HG03432 (cell line): ENCODE data around the gene ABCC8.

Source experiments
- ATAC-seq: cut with Tn5 transposase; IDR thresholded peaks from one replicate; pipeline ENCODE4 v1.9.1; 2021; ENCODE audit warnings: mild to moderate bottlenecking, moderate library complexity; ENCODE audit not compliant: unreplicated experiment

Gene ABCC8

DNA sequence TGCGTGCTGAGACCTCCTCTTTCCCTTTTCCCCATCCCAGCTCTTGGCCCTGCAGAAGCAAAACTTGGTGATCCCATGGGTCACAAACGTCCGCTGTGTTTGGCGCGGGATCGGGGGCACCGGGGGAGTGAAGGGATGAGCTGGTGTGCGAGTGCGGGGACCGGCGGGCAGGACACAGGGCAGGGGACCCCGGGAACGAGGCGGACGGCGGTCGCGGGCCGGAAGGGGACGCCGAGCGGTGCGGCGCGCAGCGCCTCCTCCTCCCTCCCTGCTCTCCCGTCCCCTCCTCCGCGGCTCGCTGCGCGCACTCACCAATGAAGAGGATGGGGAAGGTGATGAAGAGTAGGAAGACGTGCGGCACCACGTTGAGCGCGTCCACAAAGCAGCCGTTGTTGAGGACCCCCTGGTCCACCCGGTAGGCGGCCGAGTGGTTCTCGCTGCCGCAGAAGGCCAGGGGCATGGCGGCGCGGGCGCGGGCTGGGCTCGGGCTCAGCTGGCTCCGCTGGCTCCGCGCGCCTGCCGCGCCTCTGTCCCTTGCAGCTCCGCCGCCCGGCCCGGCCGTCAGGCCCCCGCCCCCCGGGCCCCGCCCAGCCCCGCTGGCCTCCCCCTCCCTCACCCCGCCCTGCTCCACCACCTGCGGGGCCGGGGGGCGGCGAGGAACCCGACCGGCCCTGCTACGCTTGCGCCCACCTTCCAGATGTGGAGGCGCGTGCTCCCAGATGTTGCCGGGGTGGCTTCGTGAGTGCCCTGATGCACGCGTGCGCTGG, at the start of gene ABCC8:
Gene ABCC8, minus strand, starts transcription at position 529 of the 767 bp plus-strand sequence. Its CDS starts 69 bp downstream, at position 460.
- no peak for ATAC-seq

DNA sequence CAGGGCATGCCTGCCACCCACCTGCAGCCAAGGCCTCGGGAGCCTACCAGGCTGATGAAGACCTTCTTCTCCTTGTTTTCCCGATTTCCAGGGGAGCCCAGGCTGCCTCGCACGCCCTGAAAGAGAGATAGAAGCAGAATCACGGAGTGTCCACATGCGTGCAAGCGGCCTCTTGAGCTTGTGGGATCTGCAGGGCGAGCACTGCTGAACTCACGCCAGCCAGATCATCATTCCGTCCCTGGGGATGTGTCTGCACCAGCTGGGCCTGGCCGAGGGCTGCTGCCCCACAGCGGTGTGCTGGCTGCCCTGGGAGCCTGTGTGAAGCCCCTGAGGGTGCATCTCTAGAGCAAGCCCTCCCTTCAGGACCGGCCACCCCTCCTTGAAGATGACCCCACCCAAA, 49.7 kb upstream of the ABCC8 start:
- ATAC-seq = no peak

DNA sequence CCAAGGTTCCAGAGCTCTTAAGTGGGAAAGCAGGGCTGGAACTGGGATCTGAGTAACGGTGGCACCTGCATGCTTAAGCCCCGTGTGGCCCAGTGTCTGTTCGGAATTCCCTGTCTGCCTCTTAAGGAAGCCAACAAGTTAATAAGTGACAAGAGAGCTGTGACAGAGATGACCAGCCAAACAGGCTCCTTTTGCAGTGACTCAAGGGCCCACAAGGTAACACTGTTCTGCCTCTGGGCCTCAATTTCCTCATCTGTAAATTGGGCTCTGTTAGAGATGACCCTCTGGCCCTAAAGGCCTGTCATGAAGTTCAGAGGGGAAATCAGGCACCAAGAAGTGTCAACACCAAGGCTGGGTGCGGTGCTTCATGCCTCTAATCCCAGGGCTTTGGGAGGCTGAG, 48.9 kb upstream of the ABCC8 start:
- ATAC-seq = no peak

DNA sequence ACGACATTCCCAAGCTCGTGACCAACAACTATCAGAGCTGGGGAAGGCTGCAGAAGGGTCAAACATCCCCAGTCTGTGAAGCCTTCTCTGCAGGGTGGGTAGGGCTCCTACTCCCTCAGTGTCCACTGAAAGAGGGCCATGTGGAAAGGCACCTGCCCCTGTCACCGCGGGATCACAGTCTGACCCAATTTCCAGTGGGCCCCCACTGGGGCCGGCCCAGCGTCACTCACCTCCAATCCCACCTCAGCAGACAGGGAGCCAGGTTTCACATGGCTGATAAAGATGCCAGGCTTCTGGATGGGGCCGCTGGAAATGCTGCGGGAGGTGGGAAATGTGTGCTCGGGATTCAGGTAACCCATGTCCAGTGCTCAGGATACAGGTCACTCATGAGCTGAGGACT, 47.6 kb upstream of the ABCC8 start:
- ATAC-seq = no peak

DNA sequence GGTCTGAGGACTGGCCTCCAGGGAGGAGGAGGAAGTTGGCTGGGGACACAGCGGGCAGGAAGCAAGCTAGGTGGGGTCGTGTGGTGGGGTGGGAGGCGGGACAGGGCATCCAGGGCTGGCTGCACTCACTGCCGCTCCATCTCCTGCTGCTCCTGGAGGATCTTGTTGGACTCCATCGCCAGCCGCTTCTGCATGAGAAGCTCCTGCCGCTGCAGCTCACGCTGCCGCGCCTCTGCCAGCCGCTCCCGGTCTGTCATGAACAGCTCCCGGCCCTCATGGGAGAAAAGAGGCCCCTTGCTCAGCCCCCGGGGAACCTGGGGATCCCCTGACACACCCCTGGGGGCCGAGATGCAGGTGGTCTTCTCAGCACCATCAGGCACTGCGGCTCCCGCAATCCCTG, 46.0 kb upstream of the ABCC8 start:
- ATAC-seq = no peak

DNA sequence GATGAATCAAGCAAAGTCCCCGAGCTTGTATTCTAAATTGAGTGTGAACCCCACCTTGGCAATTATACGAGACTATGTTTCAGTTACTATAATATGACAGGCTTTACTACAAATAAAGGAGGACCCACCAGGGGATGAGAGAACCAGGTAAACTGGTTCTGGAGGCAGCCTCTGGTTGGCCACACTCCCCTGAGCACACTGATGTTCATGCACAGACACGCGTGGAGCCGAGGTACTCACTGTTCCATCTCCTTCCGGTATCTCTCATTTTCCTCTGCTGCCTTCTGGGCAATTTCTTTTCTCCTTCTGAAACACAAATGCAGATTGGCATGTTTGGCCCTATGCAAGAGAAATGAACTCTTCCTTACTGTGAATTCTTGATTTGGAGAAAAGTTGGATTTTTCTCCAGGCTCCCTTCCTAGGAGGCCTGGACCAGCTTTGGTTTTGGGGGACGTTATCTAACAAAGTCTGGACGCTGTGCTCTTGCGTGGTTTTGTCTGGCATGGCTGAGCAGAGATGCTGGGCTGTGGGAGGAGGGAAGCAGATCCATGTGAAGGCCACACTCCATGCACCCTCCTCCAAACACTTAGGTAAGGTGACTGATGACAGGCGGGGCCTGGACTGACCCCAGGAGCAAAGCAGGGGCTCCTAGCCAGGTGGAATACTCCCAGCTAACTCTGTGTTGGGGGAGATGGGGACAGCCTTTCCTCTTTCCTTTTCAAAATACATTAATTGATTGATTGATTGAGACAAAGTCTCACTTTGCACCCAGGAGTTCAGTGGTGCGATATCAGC, 44.7 kb upstream of the ABCC8 start:
- ATAC-seq = no peak

DNA sequence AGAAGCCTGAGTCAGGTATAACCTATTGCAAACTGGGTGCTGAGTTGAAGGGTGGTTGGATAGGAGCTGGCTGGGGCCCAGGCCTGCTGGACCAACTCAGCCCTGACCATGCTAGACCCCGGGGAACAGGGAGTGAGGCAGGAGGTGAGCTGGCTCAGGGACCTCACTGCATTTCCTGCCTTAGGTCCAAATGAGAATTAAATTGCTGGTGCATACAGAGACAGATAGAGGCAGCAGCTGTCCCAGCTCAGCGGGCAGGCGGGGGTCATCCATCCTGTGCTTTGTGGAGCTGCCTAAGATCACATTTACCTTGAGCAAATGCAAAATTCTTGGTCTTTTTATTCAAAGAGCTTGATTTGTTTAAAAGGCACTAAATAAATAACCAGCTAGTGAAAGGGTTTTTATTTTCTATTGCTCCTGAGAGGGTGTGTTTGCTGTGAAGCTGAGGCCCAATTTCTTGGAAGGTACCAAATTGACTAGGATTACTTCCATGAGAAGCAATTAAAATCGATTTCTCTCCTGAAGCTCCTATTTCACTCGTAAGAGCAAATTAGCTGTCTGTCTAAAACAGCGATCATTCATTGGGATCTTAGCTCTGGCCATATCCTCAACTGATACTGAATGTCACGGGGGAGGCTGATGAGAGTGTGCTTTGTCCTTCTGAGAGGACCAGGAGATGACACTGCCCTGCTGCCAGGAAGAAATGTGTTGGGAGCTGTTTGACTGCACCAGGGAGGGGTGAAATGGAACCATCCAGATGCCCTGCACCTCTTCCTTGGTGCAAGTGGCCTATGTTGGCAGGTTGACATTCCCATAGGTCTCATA, 42.6 kb upstream of the ABCC8 start:
- no peak for ATAC-seq

DNA sequence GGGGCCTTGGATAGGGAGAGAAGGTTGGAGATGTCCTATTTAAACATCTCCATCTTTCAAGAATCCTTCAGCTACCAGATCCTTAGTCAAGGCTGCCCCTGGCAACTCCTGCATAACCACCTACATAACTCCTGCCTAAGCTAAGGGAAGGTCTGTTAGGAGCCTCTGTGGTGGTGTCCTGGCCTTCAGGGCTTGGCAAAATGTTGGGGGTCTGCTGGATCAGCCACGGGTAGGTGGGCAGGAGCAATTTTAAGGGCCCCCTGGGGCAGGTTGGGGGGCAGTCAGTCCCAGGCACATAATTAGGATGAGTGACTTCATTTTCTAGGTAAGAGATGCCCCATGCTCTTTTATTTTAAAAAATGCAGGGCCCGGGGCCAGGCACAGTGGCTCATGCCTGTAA, 41.7 kb upstream of the ABCC8 start:
- ATAC-seq = no peak

DNA sequence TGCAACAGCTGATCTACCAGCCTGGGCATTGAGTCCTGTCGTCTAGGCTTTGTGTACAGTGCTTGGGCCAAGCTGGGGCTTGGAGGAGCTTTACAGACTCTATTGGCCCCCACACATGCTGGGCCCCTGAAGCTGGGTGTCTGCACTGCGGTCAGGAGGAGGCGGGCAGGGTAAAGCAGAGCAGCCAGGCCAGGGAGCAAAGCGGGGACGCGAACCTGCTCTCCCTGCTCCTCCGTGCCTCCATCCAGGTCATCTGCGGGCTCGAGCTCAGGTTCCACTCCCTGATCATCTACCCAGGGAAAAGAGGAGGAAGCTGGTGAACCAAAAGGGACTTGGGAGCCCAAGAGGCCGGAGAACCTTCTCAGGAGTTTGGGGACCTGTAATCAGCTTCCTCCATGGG, 40.5 kb upstream of the ABCC8 start:
- no peak for ATAC-seq

DNA sequence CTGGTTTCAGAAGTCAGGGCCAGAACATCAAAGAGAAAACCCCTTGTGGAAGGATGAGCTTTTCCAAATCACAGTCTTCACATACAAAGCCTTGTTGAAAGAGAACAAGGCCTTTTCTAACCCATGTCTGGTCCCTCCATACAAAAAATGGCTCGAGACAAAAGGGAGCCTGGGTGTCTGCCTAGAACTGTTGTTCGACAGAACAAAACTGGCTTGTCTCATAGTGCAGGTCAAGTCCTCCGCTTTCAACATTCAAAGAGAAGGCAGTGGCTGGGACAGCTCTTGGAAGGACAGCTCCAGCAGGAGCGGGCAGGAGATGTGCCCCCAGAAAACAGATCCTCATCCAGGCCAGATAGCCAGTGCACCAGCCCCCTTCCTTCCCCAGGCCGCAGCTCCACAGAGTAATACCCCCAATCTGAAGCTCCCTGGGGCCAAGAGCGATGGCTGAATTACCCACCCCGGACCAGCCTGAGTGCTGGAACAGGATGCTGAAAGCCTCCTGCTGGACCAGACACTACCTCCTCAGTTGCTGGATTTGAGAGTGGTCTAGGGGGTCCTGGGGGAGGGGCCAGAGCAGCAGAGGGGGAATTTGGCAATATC, 40.0 kb upstream of the ABCC8 start:
- ATAC-seq = no peak

DNA sequence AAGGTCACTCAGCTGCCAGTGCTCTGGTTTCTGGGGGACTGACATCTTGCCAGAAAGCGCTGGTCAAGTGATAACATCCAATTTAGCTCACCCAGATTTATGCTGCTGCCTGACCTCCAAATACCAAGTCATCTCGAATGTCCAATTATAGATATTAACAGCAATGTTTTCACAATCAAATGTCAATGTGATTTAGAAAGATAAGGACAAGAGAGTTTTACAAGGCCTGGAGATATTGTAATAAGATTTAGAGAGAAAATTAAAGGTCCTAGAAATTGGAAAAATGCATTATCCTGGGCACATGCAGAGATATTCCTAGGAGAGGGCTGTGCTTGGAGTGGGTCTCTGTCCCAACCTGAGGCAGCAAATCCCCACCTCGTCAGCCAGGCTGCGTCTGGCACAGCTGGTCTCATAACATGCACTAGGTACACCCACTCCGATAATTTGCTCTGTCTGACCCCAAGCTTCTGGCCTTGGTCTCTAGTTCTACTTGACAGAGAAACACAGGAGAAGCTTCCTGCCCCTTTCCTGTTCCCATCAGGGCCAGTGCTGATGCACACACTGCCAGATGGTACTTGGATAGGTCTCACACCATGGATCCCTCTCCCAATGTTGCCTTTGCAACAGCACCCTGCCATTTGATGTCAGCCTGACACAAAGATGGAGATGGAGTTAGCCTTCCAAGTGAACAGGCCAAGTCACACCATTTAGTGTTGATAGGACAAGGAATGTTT, 39.0 kb upstream of the ABCC8 start:
- no peak for ATAC-seq

DNA sequence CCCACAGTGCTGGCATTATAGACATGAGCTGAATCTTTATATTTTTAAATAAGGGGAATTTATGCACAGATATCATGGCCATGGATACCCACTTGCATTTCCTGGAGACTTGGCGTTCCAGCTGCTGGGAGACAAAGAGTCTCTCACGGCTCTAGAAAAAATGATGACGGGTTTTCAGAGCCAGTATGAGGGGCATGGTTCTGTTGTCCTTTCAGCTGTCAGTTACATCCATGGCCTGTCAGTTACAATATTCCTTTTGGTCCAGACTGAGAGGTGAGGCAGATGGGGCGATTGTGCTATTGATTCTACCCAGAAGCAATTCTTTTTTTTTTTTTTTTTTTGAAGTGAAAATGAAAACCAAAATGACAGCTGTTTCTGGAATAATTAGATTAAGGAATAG, 37.8 kb upstream of the ABCC8 start:
- ATAC-seq = no peak

DNA sequence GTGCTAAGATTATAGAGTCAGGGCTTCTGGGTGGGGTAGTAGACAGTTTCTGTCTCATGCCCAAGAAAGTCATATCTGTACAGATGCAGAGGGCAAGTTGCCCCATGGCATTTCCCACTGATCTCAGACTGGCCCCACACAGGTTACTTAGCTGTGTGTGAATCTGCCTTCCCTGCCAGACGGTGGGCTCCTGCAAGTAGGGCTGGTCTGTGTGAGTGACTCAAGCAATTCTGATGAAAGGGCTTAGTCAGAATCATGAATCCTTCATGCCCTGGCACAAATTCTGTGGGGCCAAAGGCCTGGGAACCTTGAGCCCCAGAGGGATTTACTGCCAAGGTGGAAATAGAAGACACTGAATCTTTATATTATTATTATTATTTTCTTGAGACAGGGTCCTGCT, 37.2 kb upstream of the ABCC8 start:
- no peak for ATAC-seq

DNA sequence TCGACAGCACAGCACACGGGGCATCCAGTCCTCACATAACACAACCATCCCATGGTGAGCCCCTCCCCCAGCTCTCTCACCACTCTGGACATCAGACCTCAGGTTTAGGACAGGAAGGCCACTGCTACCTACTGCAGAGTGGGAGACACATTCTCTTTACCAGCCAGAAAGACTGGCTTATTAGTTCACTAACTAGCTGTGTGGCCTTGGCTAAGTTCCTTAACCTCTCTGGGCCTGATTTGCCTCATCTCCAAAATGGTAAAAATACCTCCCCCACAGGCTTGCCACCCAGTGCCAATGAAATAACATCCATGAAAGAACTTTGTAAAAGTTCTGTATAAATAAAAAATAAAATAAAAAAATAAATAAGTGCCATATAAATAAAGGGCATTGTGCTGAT, 35.5 kb upstream of the ABCC8 start:
- no peak for ATAC-seq

DNA sequence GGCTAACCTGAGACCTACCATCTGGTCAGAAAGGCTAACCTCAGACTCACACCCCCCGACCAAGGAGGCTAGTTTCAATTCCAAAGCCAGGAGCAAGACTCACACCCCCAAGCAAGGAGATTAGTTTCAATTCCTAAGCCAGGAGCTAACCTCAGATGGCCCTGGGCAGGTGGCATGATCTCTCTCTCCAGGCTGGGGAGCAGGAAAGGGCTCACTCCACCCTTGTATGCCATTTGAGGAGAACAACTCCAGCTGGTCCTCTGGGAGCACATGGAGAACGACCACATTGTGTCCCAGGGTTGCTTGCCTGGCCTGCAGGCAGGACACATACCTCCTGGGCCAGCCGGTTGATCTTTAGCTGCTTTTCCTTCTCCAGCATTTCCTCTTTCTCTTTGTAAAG, 34.9 kb upstream of the ABCC8 start:
- ATAC-seq = no peak

DNA sequence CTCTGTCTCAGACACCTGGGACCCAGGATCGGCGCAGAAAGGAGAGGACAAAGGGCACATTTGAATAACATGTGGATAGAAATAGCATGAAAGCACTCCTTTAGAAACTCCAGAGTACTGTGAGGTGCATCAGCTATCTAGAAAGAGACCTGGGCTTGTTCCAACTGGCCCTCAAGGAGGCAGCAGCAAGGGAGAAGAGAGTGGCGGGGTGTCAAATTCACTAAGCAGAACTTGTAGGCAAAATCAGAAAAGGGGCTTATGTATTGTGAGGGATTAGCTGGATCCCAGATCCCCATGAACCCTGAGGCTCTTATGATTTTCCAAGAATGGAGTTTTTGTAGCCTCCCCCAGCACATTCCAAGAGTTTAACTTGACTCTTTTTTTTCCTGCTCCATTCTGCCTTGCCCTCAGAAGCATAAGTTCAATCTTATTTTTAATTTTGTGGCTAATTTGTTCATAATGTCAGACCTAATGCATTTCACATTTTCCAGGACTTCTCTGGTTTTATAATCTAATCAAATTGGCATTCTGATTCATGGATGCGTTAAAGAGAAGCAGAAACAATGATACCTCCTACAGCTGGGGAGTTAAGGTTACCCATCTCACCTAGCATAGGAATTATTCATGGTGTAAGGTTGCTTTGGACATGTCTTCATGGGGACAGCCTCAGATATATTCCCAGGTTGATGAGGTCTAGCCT, 34.0 kb upstream of the ABCC8 start:
- no peak for ATAC-seq

DNA sequence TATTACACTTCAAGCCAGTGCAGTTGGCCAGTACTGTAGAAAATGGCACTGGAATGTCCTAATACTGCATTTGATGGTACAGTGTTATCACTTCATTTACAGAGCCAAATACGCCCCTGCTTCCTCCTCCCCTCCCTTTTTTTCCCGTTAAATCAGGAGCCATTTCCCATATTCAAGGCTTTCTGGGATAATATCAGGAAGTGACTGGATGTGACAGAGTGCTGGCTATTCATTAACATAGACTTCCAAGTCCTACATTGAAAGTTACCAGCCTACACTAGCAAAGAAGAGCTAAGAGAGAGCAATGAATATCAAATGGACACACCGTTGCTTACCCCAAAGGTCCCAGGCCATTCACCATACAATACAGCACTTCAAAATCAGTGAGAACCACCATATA, 32.1 kb upstream of the ABCC8 start:
- no peak for ATAC-seq

DNA sequence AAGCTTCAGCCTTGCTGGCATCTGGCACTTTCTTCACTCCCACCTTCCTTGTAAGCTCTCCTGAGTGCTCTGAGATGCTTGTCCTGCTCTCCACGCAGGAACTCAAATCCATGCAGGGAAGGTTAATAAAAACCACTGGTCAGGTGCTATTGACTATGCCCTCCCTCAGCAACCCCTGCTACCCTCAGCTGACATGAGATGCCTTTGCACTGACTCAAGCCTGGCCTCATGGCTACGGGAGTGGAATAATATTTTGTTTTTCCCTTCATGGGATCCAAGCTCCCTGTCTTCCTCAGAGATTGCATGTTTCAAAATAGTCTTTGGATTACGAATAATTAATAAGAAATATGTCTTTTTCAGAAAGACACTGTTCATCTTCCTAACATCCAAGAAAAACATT, 31.7 kb upstream of the ABCC8 start:
- ATAC-seq = no peak

DNA sequence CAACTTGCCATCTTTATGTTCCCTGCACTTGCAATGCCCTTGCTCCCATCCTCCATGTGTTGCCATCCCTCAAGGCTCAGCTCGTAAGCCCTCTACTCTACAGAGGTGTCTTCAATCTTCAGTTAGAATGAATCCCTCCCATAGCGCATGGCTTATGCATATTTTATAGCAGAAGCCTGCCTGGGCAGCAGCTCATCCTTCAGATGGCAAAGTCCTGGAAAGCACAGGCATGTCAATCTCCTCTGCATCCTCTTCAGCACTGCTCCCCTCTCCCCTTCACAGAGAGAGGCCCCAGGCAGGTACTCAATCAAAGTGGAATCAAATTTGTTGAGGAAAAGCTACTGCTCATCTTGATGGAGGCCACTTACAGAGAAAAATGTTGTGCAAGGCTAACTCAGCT, 31.1 kb upstream of the ABCC8 start:
- ATAC-seq = no peak

DNA sequence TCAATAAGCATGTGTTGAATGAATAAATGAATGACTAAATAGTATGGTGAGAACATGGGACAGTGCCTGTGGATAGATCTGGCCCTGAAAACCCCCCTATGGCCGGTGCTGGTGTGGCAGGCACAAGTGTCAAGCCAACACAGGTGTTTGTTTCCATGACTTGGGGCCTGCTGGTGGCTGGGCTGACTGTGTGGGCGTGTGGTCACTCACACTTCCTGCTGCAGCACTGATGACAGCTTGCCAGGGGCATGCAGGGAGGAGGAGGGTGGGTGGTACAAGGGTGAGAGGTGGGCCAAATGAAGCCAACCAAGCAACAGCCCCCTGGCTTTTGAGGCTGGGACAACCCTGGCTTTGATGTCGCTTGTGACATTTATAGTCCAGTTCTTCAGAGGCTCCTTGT, 30.3 kb upstream of the ABCC8 start:
- ATAC-seq = no peak
